NCI-H146 (cell line): Measurements from ENCODE around the gene LMAN1L.

Experiments
- DNase-seq: peaks from one replicate; lab custom pipeline; 2025; lab: John Stamatoyannopoulos, UW

The LMAN1L gene

DNA sequence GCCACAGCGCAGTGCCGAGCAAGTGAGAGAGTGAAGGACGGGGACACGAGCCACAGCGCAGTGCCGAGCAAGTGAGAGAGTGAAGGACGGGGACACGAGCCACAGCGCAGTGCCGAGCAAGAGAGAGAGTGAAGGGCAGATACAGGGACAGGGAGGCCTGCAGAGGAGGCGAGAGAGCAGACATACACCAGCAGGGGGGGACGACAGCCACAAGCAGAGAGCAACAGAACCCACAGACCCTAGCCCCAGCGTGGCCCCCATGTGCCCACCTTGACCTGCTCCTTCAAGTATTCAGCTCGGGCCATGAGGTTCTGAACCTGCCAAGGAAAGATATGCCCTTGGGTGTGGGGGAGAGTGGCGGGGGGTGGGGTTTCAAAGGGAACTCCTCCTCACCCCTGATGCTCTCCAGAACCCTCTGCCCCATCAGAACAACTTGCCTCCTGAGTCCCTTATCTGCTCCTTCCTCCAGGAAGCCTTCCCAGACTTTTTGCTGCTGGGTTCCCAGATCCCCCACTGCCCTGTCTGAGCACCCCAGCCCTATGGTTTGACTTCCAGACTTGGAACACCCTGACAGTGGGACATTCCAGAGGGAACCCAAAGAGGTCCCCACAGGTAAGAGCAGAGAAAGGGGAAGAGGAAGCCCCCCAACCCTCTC is 25.0 kb downstream of the LMAN1L start:
- no peak for DNase-seq

GRCh38 chr15:74838137-74838516 is 25.5 kb downstream of the LMAN1L start:
- no peak for DNase-seq

DNA sequence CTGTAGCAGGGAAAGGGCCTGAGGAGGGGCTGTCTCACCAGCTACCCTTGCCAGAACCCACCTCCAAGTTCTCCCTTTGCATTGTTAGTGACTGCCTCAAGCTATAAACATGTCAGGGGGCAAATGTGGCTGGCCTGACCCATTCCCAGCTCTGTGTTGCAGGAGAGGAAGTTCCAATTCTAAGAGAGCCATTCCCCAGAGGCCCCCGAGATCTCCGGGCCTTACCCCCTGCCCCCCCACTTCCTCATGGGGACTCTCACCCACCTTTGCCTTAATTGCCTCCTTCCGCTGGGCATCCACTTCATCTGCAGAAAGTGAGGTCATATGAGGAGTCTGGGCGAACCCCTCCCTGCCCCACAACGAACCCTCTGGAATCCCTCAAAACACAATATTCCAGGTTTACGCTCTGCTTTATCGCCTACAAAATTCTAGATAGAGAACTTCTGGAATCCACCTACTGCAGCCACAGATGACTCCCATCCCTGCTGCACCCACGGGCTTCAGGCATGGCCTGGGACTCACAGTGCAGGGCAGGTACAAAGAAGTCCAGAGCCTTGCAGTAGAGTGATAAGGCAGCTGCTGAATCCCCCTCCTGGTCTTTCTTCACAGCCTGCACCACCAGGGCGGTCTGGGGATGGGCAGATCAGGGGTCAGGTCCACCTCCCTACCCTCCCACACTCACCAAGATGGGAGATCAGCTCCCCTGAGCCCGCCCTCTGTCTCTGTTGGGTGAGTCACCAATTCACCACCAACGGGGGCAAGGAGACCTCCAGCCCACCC is 26.3 kb downstream of the LMAN1L start:
- no peak for DNase-seq

DNA sequence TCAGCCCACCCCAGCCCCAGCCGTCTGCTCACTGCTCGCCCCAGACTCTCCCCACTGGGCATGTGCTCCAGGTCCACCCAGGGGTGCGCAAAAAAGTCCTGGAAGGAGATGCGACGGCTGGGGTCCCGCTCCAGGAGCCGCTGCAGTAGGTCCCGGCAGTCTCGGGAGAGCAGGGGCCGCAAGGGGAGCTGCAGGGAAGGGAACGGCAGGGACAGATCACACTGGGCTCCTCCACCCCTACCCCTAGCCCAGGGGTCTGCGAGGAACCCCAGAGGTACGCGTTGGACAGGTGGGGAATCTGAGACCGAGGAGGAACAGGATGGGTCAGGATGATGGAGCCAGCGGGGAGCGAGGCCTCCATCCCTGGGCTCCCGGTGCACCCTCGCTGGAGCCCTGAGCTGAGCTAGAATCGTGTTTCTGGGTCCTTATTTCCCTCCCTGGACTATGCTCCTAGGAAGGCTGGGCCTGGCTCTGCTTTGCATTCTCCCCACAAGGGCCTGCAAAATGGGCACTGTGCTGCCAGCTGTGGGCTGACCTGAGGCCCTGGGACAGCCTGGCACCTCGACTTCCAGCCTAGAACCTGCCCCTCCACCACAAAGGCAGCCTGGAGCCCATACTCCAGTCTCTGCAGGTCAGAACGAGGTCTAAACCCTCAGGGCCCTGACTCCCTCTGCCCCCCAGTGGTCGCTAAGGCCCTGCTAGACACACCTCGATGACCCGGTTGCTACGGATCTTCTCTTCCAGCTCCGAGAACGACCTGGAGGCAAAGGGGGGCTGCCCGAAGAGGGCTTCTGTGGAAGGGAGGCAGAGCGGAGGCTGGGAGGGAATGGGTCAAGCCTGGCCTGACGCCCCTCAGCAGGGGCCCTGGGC is 27.1 kb downstream of the LMAN1L start:
- no peak for DNase-seq

- DNase-seq: no peak
Measured at GRCh38 chr15:74840851-74841775, 28.5 kb downstream of the LMAN1L start.

DNA sequence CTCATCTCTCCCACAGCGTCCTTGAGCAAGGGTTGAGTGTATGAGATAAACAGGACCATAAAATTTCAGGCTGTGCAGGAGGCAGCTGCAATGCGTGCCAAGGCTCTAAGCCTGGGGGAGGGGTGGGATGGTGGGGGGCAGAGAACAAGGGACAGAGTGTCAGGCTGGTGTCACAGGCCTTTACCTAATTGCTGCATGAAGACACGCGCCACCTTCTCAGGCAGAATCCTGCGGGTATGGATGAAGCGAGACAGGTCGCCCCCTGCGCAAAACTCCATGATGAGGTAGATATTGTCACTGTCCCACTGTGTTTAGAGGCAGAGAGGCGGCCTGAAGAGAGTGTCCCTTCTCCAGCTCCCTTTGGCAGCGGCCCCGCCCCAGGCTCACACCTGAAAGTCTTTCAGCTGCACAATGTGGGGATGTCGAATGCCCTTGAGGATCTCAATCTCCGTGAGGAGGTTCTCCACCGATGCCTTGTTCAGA is 29.3 kb downstream of the LMAN1L start:
- no peak for DNase-seq

DNA sequence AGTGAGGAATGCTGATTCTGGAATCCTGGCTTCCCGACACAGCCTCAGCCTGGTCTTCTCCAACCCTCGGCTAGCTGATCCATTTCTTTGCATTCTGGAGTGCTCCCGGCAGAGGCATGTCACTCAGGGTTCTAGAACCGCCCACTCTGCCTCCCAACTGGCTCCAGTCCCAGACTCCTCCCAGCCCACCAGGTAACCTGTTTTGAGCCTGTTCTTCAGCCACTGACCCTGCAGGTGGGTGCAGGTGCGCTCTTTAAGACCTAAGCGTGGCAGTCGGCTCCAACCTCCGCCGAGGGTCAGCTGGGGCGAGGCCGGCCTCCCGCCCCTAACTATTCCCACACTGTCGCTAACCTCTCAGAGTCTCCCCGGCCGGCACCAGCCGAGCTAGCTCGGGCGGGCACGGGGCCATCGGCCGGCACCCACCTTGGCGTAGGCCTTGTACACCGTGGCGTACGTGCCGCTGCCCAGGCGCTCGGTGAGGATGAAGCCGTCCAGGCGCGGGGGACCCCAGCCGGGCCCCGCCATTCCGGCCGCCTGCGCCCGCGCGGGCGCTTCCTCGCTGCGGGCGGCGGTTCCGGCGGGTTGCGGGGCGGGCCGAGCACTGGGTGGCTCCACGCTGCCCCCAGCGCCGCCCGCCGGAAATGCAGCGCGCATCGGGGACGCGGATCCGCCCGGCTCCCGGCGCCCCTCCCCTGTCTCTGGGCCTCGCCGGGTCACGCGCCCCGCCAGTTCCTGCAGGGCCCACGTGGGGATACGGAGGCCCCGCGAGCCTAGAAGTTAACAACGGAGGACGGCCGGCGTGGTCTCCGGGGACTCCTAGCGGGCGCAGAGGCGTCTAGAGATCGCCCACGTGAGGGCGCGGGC is 30.2 kb downstream of the LMAN1L start, which contains the start of gene ULK3:
Gene ULK3, minus strand, starts transcription at position 576 of the 864 bp plus-strand sequence. Its CDS starts 51 bp downstream, at position 525.
- DNase-seq: peak; percentile 93

GRCh38 chr15:74843445-74843828 is 30.8 kb downstream of the LMAN1L start:
- no peak for DNase-seq

GRCh38 chr15:74843891-74844299 is 31.3 kb downstream of the LMAN1L start:
- DNase-seq: no peak

DNA sequence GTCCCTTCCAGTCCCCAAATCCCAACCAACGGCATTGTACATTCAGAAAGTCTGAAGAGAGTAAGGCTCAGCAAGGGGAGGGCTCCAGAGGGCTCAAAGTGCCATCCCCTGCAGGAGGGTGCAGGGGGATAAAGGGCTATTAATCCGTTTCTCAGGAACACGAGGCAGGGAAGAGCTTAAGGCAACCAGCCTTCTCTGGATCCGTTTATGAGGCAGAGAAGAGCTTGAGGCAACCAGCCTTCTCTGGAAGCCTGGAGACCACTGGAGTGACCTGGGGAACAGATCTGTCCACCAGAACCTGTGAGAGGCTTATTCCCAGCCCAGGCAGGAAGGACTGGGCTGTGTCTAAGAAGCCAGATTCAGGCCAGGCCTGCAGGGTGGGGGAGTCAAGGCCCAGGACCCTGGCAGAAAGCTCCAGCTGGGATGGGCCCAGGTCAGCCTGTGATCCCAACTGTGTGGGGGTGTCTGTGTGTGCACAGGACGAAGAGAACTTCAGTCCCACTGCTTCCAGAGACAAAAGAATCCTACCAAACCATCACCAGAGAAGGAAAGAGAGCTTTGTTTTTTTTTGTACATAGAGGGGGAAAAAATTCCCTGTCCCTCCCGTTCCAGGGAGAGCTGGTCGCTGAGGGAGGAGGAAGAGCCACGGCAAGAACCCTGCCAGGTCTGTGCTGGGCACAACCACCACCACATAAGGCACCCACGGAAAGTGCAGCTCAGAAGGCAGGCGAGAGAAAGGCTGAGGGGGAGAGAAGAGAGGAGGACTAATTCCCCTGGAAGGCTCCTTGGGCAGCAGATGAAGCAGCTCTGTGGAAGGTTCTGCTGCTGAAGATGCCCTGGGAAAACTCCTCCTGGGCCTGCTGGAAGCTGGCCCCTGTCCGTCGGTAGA is 31.9 kb downstream of the LMAN1L start:
- no peak for DNase-seq

GRCh38 chr15:74845208-74845568 is 32.6 kb downstream of the LMAN1L start:
- DNase-seq: no peak

- no peak for DNase-seq
Measured at GRCh38 chr15:74845581-74845980, 32.9 kb downstream of the LMAN1L start.

- DNase-seq: no peak
Measured at GRCh38 chr15:74847432-74847831, 34.8 kb downstream of the LMAN1L start.

DNA sequence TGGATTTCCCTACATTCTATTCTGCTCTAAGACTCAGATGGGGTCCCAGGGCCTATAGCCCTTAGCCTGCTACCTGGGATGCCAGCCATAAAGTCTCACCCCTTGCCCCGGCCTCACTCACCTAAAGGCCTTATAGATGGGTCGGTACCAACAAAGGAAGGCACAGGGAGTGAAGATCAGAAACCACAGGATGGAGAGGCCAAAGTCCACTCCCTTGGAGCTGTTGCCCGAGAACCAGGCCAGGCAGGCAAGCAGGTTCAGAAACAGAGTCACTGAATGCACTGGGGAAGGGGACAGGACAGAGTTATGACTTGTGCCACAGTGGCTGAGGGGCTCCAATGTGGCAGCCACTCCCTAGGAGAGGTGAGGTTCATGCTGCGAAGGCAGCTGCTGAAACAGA is 37.8 kb downstream of the LMAN1L start:
- DNase-seq: no peak

GRCh38 chr15:74851960-74852359 is 39.3 kb downstream of the LMAN1L start:
- DNase-seq: no peak

DNA sequence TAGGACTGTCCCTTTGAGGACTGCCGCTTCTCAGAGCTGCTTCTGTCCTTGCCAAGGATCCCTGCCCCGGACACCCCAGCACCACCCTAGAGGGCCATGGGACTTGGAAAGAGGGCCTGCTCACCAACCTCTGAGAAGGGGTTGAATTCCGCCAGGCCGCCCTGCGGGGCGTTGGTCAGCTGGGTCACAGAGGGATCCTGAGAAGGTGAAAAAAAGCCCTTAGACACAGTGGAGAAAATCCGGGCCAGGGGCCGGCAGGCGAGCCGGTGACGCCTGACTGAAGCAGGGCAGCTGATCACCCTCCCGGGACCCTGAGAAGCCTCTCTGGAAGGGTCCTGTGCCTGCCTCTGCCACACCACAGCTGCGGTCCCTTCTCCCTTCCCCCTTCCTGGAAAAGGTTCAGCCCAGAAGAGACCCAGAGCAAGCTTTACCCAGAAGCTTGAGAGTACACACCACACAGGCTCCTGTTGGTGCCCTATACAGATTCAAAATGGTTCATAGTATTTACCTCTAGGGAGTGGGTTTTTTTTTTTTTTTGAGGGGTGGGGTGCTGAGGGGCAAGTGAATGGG is 41.9 kb downstream of the LMAN1L start:
- DNase-seq: no peak

GRCh38 chr15:74855857-74856256 is 43.2 kb downstream of the LMAN1L start:
- DNase-seq: no peak

- no peak for DNase-seq
Measured at GRCh38 chr15:74856537-74856936, 43.9 kb downstream of the LMAN1L start.

- DNase-seq: no peak
Measured at GRCh38 chr15:74857082-74857655, 44.5 kb downstream of the LMAN1L start.
